Measurements from ENCODE around the gene NRCAM.

NRCAM gene

DNA sequence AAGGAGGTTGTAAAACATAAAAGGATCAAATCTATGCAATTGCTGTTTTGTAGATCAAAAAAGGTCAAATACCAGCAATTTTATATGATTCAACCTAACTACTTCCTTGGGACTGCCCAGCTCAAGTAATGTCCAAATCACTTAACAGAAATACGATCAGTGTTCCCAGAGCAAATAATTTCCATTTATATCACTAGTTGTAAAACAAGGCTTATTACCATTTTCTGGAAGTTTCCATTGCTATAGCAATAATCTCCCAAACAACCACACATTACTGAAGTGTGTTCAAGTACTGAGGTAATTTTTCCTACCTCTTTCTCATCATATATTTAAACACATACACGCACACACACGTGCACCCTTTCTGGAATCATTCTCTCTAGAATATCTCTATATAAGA, 123.3 kb downstream of the NRCAM start:
- H3K27ac ChIP-seq (ENCODE audit: extremely low read depth, low read depth, low read length): no peak overlapping the region
- POLR2A ChIA-PET: no interaction called here

DNA sequence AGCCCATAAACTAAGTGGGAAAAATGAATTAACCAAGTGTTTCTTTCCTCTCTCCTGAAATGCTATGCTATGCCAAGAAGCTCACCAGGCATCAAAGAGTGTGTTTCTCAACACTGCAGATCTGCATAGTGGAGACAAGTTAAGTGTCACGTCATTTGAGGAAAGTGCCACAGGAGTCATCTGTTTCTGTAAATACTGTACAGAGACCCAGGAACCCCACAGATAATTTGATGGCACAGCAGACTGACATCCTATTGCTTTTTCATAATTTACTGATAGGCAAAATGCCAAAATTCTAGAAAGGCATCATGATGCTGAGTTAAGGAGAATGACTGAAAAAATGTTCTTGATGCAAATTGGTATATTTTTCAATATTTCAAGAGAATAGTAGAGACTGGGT, 124.3 kb downstream of the NRCAM start:
- TF ChIP-seq ZNF174 (tag by site-specific recombination; IDR thresholded peaks at IDR 0.05) (no peak), ZIC2 (tag by site-specific recombination; IDR thresholded peaks at IDR 0.05) (0 out of 2 replicates have a peak, but pooled peaks have one; percentile 27), ZNF677 (tag by site-specific recombination; IDR thresholded peaks at IDR 0.05) (no peak)
- TF ChIP-seq, protein P1, sequence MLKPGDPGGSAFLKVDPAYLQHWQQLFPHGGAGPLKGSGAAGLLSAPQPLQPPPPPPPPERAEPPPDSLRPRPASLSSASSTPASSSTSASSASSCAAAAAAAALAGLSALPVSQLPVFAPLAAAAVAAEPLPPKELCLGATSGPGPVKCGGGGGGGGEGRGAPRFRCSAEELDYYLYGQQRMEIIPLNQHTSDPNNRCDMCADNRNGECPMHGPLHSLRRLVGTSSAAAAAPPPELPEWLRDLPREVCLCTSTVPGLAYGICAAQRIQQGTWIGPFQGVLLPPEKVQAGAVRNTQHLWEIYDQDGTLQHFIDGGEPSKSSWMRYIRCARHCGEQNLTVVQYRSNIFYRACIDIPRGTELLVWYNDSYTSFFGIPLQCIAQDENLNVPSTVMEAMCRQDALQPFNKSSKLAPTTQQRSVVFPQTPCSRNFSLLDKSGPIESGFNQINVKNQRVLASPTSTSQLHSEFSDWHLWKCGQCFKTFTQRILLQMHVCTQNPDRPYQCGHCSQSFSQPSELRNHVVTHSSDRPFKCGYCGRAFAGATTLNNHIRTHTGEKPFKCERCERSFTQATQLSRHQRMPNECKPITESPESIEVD (tag by site-specific recombination; IDR thresholded peaks at IDR 0.05): peak; percentile 58
- POLR2A ChIA-PET: no interaction called here
- CTCF ChIA-PET: no interaction called here
- no peak overlapping the region for H3K4me3 ChIP-seq (ENCODE audit: low read depth, low read length)
- H3K4me1 ChIP-seq (ENCODE audit: control insufficient read depth, insufficient read depth, low read length): peaks cover 19% of the 10 kb centered on the region
- H3K36me3 ChIP-seq (ENCODE audit: control insufficient read depth in 2 of 2, insufficient read depth in 1 of 2, low read length in 2 of 2): no peaks in the 10 kb centered on the region
- H3K27ac ChIP-seq (ENCODE audit: extremely low read depth, low read depth, low read length): no peak overlapping the region
- H3K9me3 ChIP-seq (ENCODE audit: control insufficient read depth, insufficient read depth, low read depth, low read length): no peaks in the 10 kb centered on the region

More for the DNA sequence above, 123.3 kb downstream of the NRCAM start:
- TF ChIP-seq ZNF76 (tag by site-specific recombination; IDR thresholded peaks at IDR 0.05; ENCODE audit: borderline replicate concordance, low read depth): no peak
- TF ChIP-seq, protein P1 (tag by site-specific recombination; IDR thresholded peaks at IDR 0.05): peak; percentile 39; the same call in 1 of the 2 replicates
- Histone ChIP-seq H3K9me3 (ENCODE audit: control insufficient read depth, insufficient read depth, low read depth, low read length) (no peaks in the 10 kb centered on the region), H3K36me3 (ENCODE audit: control insufficient read depth in 2 of 2, insufficient read depth in 1 of 2, low read length in 2 of 2) (no peaks in the 10 kb centered on the region), H3K4me1 (ENCODE audit: control insufficient read depth, insufficient read depth, low read length) (peaks cover 19% of the 10 kb centered on the region), H3K4me3 (ENCODE audit: low read depth, low read length) (no peak overlapping the region)
- CTCF ChIA-PET: no interaction called here

DNA sequence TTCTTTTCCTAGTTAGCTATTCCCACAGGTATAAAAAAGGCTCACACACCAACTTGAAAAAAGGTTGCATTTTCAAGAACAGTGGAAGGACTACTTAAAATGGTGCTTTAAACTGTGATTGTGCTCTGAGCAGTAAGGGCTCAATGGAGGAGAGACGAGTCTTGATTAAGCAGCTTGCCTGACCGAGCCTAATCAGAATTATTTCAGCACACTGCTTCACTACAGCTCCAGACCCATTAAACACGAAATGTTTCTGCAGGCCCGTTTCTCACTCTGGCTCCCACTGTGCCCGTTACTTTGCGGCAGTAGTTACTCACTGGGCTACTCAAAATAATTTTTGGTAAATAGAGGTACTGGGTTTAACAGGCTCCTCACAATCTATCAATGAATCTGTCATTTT, 126.0 kb downstream of the NRCAM start:
- ChIA-PET CTCF (no interaction called here), POLR2A (no interaction called here)
- Histone ChIP-seq H3K27ac (ENCODE audit: extremely low read depth, low read depth, low read length) (no peak overlapping the region), H3K4me3 (ENCODE audit: low read depth, low read length) (no peak overlapping the region), H3K4me1 (ENCODE audit: control insufficient read depth, insufficient read depth, low read length) (peaks cover 10% of the 10 kb centered on the region), H3K36me3 (ENCODE audit: control insufficient read depth in 2 of 2, insufficient read depth in 1 of 2, low read length in 2 of 2) (no peaks in the 10 kb centered on the region), H3K9me3 (ENCODE audit: control insufficient read depth, insufficient read depth, low read depth, low read length) (no peaks in the 10 kb centered on the region)
- TF ChIP-seq ZNF184 (tag by site-specific recombination; IDR thresholded peaks at IDR 0.05): no peak
- TF ChIP-seq HOXD13 (CRISPR knock-in tag; IDR thresholded peaks at IDR 0.05; ENCODE audit: borderline replicate concordance): no peak
- TF ChIP-seq, protein P2, sequence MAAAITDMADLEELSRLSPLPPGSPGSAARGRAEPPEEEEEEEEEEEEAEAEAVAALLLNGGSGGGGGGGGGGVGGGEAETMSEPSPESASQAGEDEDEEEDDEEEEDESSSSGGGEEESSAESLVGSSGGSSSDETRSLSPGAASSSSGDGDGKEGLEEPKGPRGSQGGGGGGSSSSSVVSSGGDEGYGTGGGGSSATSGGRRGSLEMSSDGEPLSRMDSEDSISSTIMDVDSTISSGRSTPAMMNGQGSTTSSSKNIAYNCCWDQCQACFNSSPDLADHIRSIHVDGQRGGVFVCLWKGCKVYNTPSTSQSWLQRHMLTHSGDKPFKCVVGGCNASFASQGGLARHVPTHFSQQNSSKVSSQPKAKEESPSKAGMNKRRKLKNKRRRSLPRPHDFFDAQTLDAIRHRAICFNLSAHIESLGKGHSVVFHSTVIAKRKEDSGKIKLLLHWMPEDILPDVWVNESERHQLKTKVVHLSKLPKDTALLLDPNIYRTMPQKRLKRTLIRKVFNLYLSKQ (tag by site-specific recombination; IDR thresholded peaks at IDR 0.05; ENCODE audit: borderline replicate concordance): no peak
- TF ChIP-seq ZNF76 (tag by site-specific recombination; IDR thresholded peaks at IDR 0.05; ENCODE audit: borderline replicate concordance, low read depth): no peak
- TF ChIP-seq YY2 (tag by site-specific recombination; IDR thresholded peaks at IDR 0.05): no peak
- TF ChIP-seq ZNF830 (tag by site-specific recombination; IDR thresholded peaks at IDR 0.05; ENCODE audit: low read depth): no peak
- TF ChIP-seq, protein P3, sequence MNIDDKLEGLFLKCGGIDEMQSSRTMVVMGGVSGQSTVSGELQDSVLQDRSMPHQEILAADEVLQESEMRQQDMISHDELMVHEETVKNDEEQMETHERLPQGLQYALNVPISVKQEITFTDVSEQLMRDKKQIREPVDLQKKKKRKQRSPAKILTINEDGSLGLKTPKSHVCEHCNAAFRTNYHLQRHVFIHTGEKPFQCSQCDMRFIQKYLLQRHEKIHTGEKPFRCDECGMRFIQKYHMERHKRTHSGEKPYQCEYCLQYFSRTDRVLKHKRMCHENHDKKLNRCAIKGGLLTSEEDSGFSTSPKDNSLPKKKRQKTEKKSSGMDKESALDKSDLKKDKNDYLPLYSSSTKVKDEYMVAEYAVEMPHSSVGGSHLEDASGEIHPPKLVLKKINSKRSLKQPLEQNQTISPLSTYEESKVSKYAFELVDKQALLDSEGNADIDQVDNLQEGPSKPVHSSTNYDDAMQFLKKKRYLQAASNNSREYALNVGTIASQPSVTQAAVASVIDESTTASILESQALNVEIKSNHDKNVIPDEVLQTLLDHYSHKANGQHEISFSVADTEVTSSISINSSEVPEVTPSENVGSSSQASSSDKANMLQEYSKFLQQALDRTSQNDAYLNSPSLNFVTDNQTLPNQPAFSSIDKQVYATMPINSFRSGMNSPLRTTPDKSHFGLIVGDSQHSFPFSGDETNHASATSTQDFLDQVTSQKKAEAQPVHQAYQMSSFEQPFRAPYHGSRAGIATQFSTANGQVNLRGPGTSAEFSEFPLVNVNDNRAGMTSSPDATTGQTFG (tag by site-specific recombination; IDR thresholded peaks at IDR 0.05; ENCODE audit: borderline replicate concordance): no peak
- TF ChIP-seq, protein P4, sequence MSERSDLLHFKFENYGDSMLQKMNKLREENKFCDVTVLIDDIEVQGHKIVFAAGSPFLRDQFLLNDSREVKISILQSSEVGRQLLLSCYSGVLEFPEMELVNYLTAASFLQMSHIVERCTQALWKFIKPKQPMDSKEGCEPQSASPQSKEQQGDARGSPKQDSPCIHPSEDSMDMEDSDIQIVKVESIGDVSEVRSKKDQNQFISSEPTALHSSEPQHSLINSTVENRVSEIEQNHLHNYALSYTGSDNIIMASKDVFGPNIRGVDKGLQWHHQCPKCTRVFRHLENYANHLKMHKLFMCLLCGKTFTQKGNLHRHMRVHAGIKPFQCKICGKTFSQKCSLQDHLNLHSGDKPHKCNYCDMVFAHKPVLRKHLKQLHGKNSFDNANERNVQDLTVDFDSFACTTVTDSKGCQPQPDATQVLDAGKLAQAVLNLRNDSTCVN (tag by site-specific recombination; optimal IDR thresholded peaks at IDR 0.05): no peak
- TF ChIP-seq, protein P5, sequence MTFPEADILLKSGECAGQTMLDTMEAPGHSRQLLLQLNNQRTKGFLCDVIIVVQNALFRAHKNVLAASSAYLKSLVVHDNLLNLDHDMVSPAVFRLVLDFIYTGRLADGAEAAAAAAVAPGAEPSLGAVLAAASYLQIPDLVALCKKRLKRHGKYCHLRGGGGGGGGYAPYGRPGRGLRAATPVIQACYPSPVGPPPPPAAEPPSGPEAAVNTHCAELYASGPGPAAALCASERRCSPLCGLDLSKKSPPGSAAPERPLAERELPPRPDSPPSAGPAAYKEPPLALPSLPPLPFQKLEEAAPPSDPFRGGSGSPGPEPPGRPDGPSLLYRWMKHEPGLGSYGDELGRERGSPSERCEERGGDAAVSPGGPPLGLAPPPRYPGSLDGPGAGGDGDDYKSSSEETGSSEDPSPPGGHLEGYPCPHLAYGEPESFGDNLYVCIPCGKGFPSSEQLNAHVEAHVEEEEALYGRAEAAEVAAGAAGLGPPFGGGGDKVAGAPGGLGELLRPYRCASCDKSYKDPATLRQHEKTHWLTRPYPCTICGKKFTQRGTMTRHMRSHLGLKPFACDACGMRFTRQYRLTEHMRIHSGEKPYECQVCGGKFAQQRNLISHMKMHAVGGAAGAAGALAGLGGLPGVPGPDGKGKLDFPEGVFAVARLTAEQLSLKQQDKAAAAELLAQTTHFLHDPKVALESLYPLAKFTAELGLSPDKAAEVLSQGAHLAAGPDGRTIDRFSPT (tag by site-specific recombination; IDR thresholded peaks at IDR 0.05): no peak
- TF ChIP-seq ZNF544 (tag by site-specific recombination; IDR thresholded peaks at IDR 0.05): no peak
- TF ChIP-seq ZNF623 (tag by site-specific recombination; IDR thresholded peaks at IDR 0.05): no peak
